HCT116 (cell line): Measurements from ENCODE around the gene MTUS2.

Source experiments
- CTCF ChIP-seq, 3 experiments: fragments of 200-600 bp in 1 of 3; sonication (generic) in 1 of 3; IDR thresholded peaks in 2 of 3; conservative IDR thresholded peaks in 1 of 3; 2 replicates each; pipeline ENCODE4 v1.5.1; 2012 to 2017; ENCODE audit warnings: low read depth in 2 of 3, low read length in 2 of 3, antibody characterized with exemption in 1 of 3, borderline replicate concordance in 1 of 3, control low read depth in 1 of 3, mild to moderate bottlenecking in 1 of 3, mixed read lengths in 1 of 3, mixed run types in 1 of 3, moderate library complexity in 1 of 3; ENCODE audit not compliant: insufficient read depth in 1 of 3
- POLR2A ChIP-seq: IDR thresholded peaks from 2 replicates; pipeline ENCODE4 v1.7.0; 2011; ENCODE audit warnings: borderline replicate concordance; ENCODE audit not compliant: insufficient read depth, insufficient read length; ENCODE audit errors: extremely low read depth
- POLR2AphosphoS5 ChIP-seq: IDR thresholded peaks from 2 replicates; pipeline ENCODE4 v1.6.1; 2011; ENCODE audit warnings: mild to moderate bottlenecking, low read depth, low read length, moderate library complexity
- REST ChIP-seq: IDR thresholded peaks from 2 replicates; pipeline ENCODE4 v1.6.1; 2012; ENCODE audit warnings: low read depth
- SIN3A ChIP-seq: IDR thresholded peaks from 2 replicates; pipeline ENCODE4 v1.6.1; 2012; ENCODE audit warnings: low read depth
- SP1 ChIP-seq: IDR thresholded peaks from 2 replicates; pipeline ENCODE4 v1.6.1; 2012; ENCODE audit warnings: low read depth
- SRF ChIP-seq: IDR thresholded peaks from 2 replicates; pipeline ENCODE4 v1.6.1; 2012; ENCODE audit warnings: low read depth
- YY1 ChIP-seq: IDR thresholded peaks from 2 replicates; pipeline ENCODE4 v1.6.1; 2011; ENCODE audit warnings: low read length, low read depth, moderate library complexity, mild to moderate bottlenecking; ENCODE audit not compliant: insufficient replicate concordance; ENCODE audit errors: extremely low read depth
- ZBTB33 ChIP-seq: IDR thresholded peaks from 2 replicates; pipeline ENCODE4 v1.6.1; 2011; ENCODE audit warnings: mild to moderate bottlenecking, low read length, moderate library complexity; ENCODE audit not compliant: insufficient replicate concordance; ENCODE audit errors: extremely low read depth

- no peak for TF ChIP-seq REST
- TF ChIP-seq ZBTB33, result no peak
- TF ChIP-seq SP1, result no peak
- TF ChIP-seq CTCF (IDR thresholded peaks at IDR 0.05 in 2 of 3, conservative IDR thresholded peaks at IDR 0.05 in 1 of 3; ENCODE audit: borderline replicate concordance in 1 of 3, insufficient read depth in 1 of 3, low read depth in 2 of 3, low read length in 2 of 3), result no peak
- no peak for TF ChIP-seq POLR2AphosphoS5
- TF ChIP-seq SIN3A, result no peak
- no peak for TF ChIP-seq POLR2A
- TF ChIP-seq YY1, result no peak
- TF ChIP-seq SRF, result no peak
These were observed 309.5 kb downstream of the MTUS2 start for GRCh38 chr13:29129616-29130015.
